Fibroblast of mammary gland (primary cell): ENCODE data around the gene ZKSCAN3.
A peak's percentile ranks its signal among the peaks of the same experiment; 100 is the strongest.

ENCODE experiments used
- DNase-seq: peaks from one replicate; pipeline ENCODE4 v3.0.0-alpha.2; 2010; ENCODE audit warnings: low read depth
- H3K4me3 ChIP-seq: 2 replicates; pipeline ENCODE4 v1.5.1; 2011; ENCODE audit warnings: low read depth, mild to moderate bottlenecking, low read length, moderate library complexity; ENCODE audit not compliant: control insufficient read depth
- TF ChIP-seq, protein P1 (sequence below): conservative IDR thresholded peaks from 2 replicates; pipeline ENCODE4 v1.5.1; 2011; ENCODE audit warnings: low read depth, low read length, inconsistent platforms; ENCODE audit not compliant: control insufficient read depth, insufficient read depth

ZKSCAN3 gene

DNA sequence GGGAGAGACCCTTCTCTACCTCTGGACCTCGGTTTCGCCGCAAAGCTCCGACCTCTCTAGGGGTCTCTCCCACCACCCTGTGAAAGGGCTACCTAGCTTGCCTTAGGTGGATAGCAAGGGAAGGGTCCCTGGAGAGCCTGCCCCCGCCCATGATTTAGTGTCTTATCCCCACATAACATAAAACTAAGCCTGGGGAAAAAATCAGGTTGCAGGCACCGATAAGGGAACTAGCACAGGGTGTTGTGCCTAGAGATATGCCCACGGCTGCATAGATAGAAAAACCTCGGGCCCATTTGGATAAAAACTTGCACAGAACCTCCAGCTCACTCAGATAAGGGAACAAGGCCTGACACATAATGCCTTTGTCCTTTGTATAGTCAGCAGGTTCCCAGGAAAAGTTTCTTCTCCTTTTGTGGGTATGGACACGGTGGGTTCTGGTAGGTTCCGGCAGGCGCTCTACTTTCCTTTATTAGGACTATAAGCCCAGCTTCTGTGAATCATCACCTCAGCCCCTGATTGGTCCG, 14.6 kb upstream of the ZKSCAN3 start:
- TF ChIP-seq, protein P1, sequence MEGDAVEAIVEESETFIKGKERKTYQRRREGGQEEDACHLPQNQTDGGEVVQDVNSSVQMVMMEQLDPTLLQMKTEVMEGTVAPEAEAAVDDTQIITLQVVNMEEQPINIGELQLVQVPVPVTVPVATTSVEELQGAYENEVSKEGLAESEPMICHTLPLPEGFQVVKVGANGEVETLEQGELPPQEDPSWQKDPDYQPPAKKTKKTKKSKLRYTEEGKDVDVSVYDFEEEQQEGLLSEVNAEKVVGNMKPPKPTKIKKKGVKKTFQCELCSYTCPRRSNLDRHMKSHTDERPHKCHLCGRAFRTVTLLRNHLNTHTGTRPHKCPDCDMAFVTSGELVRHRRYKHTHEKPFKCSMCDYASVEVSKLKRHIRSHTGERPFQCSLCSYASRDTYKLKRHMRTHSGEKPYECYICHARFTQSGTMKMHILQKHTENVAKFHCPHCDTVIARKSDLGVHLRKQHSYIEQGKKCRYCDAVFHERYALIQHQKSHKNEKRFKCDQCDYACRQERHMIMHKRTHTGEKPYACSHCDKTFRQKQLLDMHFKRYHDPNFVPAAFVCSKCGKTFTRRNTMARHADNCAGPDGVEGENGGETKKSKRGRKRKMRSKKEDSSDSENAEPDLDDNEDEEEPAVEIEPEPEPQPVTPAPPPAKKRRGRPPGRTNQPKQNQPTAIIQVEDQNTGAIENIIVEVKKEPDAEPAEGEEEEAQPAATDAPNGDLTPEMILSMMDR, result no peak
- no peak for DNase-seq
- peak overlapping the region; percentile 77 for H3K4me3 ChIP-seq

DNA sequence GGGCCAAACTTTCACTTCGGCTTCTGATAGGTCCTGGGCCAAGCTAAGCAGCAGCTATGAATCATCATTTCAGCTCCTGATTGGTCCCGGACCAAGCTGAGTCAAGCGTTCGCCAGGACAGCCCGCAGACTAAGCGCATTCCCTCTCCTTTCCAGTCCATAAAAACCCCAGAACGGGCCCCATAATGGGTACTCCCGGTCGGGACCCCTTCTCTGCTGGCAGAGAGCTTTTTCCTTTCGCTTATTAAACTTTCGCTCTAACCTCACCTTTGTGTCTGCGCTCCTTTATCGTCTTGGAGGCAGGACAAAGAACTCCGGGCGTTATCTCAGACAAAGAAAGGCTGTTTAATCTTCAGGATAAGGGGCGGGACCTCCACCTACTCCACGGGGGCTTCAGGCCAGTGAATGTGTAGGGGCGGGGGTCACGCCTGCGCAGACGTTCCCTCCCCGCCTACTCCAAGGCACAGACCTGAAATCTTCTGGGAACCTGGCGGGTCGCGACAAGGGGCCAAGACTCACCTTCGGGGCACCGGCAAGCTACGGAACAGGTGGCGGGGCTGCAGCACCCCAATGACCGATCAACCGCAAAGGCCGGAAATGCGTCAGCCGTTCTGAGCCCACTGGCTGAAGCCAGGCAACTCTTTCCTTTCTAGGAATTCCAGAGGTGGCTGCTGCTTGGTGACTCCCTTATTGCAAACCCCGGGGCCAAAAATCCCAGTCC, 14.0 kb upstream of the ZKSCAN3 start, which contains the start of gene ZSCAN31:
TSS of gene ZSCAN31 (minus strand) at position 585 of the 720 bp plus-strand sequence. CDS start 6,465 bp downstream, outside the sequence.
- peak within 1 kb of the TSS; percentile 77 for H3K4me3 ChIP-seq
- peak; percentile 98 for DNase-seq
- TF ChIP-seq, protein P1, result no peak

DNA sequence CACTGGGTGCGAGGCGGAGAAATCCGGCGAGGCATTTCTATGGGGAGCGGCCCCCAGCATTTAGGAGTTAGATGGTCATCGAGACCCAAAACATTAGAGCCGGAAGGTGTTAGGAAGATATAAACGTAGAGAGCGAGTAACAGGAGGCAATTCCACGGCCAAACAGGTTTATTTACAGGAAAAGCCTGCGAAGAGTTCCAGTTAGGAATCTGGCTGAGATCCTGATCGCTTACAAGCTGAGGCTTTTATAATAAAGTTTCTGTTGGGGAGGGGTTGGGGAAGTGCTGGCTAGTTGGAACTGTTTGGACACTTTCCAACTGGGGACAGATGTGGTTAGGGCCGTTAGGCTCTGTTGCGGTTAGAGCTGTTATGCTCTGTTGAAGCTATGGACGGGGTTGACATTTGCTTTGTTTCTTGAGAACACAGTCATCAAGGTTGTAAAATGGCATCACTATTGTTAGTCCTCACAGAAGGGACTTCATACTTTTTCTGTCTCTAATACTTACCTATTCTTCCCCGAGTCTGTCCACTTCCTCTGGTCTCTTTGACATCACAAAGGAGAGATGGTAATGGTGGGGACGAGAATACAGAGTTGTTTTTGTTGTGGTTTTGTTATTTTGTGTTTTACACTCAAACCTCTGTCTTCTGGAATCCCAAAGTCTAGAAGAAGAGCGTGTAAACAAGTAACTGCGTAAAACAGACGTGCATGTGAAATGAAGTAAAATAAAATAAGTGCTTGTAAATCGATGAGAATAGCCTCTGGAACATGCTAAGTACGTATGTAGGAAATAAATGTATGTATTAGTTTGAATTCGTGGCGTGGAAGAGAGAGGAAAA, 13.2 kb upstream of the ZKSCAN3 start:
- H3K4me3 ChIP-seq, result peak overlapping the region; percentile 77
- TF ChIP-seq, protein P1, result no peak
- DNase-seq, result peak; percentile 23

DNA sequence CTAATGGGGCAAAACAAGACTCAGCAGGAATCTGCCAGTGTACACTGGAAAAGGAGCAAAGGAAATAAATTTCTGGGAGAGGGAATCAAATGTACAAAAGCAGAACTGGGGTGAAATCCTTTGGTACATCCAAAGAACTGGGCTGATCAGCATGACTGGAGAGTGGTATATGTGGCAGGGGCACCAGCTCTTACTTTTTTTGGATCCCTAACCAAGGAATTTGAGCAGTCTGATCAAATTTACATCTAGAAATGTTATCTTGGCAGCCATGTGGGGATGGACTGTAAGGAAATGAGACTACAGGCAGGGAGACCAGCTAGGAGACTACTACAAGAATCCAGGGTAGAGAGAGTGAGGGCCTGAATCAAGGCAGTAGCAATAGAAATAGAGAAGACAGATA, 12.6 kb upstream of the ZKSCAN3 start:
- no peak overlapping the region for H3K4me3 ChIP-seq
- DNase-seq, result no peak
- TF ChIP-seq, protein P1, result no peak

DNA sequence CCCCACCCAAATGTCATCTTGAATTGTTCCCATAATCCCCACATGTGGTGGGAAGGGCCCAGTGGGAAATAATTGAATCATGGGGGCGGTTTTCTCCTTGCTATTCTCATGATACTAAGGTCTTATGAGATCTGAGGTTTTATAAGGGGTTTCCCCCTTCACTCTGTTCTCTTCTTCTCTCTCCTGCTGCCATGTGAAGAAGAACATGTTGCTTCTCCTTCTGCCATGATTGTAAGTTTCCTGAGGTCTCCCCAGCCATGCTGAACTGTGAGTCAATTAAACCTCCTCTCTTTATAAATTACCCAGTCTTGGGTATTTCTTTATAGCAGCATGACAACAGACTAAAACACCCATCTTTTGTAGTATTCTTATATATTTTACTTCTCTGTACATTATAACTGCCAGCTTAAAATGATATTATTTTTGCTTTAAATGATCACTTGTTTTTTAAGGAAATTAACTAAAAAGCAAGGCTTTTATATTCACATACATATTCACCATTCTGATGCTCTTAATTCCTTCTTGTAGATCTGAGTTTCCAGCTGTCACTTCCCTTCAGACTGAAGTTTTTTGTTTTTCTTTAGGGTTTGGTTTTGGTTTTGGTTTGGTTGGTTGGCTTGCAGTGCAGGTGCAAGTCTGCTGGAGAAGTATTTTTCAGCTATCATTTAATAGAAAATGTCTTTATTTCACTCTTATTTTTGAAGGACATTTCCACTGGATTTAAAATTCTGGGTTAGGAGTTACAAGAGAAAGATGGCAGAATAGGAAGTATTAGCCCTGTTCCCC, 9.2 kb upstream of the ZKSCAN3 start:
- no peak overlapping the region for H3K4me3 ChIP-seq
- TF ChIP-seq, protein P1, result no peak
- DNase-seq, result no peak
